Head of caudate nucleus (tissue), 42 donors: ENCODE results near the gene PDE4B.
A peak's percentile ranks its signal among the peaks of the same experiment; 100 is the strongest.

Experiments
- DNase-seq, 42 donors: peaks; one replicate each; pipeline versions ENCODE4 v3.0.0 to v3.0.0-alpha.2; 2020 to 2021; ENCODE audit warnings: mixed read lengths in 7 of 42
- intact Hi-C: fragments of 100-400 bp; cut with DNase I; formaldehyde crosslinking; loops from one replicate; pipeline ENCODE4 v1.15.0; 2022

The PDE4B gene

DNA sequence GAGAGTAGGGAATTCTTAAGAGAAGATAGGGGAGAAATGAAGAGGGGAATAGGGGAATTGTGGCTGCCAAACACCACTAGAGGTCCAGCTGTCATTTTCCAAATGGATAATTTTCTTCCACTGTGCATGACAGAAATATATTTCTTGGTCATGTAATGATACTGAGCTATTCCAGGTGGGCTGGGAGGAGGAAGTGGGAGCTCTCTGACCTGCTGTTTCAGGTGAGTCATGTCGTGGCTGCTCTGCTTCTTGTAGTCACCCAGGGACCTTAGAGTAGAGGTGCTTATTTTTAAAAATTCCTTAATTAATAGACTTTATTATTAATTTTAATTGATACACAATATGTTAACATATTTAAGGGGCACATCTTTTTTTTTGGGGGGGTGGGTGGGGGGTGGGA lies 11.9 kb downstream of the PDE4B start:
- intact Hi-C loops, result no loop called here
- DNase-seq, result no peak

DNA sequence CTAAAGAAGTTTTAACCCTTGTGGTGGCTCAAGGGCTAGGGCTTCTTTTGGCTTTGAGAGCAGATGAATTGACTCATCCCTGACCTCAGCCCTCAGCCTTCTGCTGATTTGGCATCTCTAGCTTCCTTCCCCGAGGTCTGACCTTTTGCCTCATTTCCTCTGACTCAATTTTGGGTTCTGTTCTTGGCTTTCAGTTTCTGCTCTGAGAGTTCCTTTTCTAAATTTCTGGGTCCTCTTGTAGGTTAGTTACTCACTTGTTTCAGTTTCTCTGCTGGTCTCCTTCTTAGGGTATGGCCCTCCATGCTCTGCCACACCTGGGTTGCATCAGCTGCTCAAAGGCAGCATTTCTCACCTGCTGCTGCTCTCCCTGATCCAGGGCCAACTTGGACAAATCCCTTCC lies 19.4 kb downstream of the PDE4B start:
- peak in 22 of 42 donors; percentile 2 to 73 (median 28) for DNase-seq
- intact Hi-C loops, result no loop called here

DNA sequence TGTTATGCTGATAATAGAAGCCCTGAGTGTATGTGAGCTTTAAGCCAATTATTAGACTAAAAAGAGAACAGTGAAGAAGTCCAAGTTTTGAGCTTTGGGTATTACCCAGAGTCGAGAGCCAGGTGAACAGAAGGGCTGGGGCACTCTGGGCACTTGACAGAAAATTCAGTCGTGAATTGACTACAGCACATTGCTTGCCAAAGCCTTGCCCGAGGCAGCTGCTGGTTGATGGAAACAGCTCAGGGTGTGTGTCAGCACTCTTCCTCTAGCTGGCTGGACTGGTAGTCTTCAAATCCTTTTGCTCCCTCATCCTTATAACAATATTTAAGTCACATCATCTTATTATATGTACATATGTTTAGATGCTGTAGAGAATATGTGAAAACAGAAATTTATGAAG lies 21.3 kb downstream of the PDE4B start:
- DNase-seq, result peak in 32 of 42 donors; percentile 3 to 64 (median 25)

DNA sequence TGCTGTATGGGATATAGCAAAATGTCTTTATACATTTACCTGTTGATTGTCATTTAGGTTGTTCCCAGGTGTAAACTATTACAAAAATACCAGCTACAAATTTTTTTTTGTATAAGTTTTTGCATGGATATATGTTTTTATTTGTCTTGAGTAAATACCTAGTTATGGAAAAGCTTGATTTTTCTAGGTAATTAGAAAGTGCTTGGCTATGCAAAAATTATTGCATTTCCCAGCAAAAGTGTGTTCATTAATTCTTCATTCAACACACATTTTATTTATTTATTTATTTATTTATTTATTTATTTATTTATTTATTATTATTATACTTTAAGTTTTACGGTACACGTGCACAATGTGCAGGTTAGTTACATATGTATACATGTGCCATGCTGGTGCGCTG lies 22.1 kb downstream of the PDE4B start:
- intact Hi-C loops, result no loop called here
- DNase-seq, result no peak

More for the DNA sequence above, 21.3 kb downstream of the PDE4B start:
- intact Hi-C loops, result no loop called here

DNA sequence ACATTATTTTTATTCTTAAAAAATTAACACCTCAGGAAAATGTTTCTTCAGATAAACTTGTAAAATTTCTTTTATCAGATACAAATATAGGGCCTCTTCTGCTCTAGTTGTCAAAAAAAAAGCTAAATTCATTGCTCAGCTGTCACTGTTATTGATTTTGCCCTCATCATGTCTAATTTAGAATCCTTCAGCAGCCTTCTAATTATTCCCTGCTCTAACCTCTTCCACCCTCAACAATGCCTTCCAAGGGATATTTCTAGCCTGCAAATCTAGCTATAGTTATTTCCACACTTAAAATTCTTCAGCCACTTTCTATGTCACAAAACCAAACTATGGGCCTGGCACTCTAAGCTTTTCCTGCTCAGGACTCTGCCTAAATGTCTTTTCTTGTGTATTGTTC lies 25.2 kb downstream of the PDE4B start:
- DNase-seq, result no peak

DNA sequence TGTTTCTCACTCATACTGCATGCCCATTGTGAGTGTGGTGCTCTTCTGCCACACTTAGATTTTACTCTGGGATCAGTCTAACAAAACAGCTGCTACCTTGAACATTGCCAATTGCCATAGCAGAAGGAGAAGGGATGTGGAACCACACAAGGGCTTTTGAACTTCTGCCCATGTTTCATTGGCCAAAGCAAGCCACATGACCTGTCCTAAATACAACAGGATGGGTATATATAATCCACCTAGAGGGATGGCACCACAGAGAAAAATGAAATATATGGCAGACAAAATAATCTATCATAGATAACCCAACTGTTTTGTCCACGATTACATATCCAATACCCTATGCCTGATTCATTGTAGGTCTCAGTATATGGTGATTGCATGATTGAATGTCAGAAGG lies 26.3 kb downstream of the PDE4B start:
- DNase-seq, result no peak
- intact Hi-C loops, result no loop called here

More for the DNA sequence above, 25.2 kb downstream of the PDE4B start:
- intact Hi-C loops, result no loop called here

DNA sequence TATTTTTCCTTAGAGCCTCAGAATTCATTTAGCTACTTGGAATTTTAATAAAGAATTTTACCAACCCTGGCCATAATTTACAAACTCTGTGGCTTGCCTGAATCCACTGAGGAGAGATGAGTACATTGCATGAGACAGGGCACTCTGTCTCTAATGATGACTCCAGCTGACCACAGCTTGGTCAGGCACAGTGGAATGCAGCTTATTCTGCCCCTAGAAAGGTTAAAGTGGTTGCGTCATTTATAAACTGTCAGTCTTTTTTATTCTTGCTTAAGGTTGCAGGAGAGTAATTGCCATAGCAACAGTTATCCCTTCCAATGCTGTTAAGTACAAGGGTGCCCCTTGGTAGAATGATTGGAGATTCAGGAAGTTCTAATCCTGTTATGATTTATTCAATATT lies 28.3 kb downstream of the PDE4B start:
- intact Hi-C loops, result no loop called here
- DNase-seq, result no peak

DNA sequence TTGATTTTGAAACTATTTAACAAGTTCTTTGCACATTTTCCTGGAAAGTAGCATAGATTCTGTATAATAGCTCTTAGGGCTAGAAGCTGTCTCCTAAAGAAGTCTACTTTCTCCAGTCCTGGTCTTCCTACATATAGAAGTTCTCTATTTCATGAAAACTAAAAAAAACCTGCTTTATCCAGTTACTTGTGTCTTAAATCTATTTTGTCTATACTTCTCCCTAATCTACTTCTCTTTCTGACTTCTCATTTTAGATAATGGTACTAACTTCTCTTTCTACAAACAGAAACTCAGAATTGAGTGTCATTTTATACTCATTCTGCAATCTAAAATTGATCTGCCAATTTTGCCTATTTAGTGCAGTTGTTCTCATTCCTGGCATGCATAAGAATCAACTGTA lies 28.7 kb downstream of the PDE4B start:
- intact Hi-C loops, result no loop called here

DNA sequence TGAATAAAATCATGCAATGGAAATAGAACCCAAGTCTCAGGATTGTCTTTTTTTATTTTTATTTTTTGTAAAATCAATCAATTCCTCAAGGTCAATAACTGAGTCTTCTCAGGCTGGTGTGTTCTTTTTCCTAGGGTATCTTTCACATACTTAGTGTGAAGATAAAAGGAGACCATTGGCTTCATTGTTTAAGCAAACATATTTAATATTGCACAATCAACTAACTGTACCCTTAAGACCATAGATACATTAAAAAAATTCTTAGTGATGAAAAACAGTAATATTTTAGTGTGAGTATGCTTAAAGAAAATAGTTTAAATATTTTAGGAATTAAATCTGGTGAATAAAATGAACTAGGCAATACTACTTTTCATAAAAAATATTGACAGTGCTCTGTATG lies 31.4 kb downstream of the PDE4B start:
- intact Hi-C loops, result no loop called here
- DNase-seq, result no peak

More for the DNA sequence above, 28.7 kb downstream of the PDE4B start:
- DNase-seq, result no peak

DNA sequence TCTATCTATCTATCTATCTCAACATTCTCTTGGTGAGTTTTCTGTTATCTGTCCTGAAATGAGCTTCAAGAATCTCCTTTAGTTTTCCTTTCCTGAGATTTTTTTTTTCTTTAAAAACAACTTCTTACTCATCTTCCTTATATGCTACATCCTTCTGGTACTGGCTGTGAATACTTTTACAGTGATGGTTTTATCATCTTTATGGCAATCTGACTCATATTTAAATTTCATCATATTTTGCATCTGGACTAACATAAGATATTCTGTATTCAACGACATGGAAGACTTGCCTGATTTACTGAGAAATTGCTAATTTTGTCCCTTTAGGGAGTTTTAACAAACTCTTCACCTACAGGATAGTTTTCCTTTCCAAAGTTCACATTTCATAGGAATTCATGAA lies 33.0 kb downstream of the PDE4B start:
- intact Hi-C loops, result no loop called here
- DNase-seq, result no peak

DNA sequence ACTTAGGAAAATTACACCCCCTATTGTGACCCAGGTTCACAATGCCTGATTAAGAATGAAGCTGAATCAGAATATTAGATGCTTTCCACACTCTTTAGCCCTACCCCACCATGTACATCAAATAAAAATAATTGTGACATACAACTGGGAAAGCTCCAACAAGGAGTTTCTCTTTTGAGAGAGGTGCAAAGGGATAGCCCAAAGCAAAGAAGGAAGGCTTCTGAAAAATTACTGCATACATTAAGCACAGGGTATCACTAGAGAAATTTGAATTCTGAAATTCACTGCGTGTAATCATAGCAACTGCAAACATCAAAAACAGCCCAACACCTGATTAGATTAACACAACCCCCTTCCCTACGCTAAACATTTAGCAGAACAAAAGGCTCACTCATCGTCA lies 34.1 kb downstream of the PDE4B start:
- intact Hi-C loops, result no loop called here

DNA sequence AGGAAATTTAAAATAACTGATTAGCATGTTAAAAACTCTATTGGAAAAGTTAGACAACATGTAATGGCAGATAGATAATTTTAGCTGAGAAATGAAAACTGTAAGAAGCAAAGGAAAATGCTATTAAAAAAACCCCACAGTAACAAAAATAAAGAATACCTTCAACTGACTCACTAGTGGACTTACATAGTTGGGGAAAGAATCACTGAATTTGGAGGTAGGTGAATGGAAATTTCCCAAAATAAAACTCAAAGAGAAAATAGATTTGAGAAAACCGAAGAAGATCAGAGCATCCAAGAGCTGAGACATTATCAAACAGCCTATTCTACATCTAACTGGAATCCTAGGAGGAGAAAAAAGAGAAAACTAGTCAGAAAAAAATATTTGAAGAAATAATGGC lies 34.7 kb downstream of the PDE4B start:
- no peak for DNase-seq
- intact Hi-C loops, result no loop called here

More for the DNA sequence above, 34.1 kb downstream of the PDE4B start:
- DNase-seq, result no peak

DNA sequence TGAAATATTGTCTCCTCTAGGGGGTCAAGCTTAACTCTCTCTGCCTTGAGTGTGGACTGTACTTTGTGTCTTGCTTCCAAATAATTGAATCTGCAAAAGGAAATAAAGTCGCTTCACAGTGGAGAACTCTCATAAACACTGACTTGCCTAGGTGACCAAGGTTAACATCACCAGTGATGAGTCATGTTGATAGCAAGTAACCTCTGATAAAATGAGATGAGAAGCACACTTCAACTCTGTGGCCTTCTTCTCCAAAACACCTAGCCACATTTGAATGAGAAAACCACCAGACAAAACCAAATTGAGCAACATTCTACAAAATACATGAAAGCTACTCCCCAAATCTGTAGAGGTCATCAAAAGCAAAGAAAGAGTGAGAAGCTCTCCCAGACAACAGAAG lies 37.6 kb downstream of the PDE4B start:
- no peak for DNase-seq
- intact Hi-C loops, result no loop called here

DNA sequence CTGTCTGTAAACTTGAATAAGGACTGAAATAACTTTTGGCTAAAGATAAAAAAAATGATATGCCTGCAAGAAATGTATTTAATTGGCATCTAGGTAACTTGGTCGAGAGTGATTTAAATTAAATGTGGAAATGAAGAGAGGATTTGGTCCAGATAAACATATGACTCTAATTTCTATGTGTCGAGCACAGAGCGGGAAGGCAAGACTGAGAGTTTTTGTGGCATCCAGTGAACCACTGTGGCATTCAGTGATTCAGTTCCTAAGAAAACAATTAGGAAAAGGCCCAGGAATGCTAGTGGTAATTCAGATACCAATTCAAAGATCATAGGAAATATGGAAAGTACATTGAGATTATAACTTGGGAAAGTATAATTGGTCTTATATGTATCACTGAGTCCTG lies 39.6 kb downstream of the PDE4B start:
- intact Hi-C loops, result no loop called here
- no peak for DNase-seq

DNA sequence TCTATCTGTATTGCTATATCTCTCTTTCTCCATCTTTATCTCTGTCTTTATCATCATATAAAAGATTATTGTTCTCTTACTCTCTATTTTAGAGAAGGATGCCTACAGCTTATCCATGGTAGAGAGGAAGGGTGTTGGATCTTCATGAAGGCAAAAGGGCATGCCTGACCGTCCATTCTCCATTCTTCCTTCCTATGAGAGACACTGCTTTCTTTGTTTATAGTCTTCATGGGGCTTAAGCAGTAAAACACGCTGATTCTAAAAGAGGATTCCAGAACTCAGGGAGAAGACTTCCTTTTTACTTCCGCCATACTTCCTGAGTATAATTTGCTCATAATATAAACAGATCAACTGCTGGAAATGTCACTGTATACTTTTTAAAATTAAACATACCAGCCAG lies 44.0 kb downstream of the PDE4B start:
- intact Hi-C loops, result no loop called here
- DNase-seq, result no peak

DNA sequence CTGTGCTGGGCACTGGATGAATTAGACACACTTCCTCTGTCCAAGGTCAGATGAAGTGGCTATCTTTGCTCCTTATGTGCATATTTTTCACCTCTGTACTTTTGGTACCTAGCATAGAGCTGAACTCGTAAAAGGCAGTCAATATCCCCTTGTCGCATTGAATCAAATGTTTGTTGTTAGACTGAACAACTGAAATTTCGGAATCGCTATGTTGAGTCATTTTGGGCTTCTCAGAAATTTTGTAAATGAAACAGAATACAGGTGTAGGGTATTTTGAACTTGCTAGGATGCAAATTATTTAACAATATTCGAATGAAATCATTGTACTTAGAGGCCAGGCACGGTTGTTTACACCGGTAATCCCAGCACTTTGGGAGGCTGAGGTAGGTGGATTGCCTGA lies 48.0 kb downstream of the PDE4B start:
- DNase-seq, result no peak
- intact Hi-C loops, result no loop called here

DNA sequence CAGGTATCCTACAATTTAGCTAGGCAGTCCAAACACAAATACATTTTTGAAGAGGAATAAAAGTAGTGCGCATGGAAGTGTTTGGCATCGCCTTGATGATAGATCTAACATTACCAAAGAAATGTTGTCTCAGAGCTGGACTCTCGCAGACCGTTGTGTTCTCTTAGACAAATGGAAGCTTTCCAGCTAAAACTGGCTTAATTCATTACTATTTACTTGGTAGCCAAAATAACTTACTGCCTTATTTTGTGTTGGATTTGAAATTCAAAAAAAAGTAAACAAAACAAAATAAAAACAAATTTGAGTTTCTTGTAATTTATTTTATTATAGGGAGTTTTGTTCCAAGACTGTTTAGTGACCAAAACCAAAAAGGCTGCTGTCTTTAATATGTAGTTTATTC lies 51.6 kb downstream of the PDE4B start:
- no peak for DNase-seq
- intact Hi-C loops, result no loop called here

DNA sequence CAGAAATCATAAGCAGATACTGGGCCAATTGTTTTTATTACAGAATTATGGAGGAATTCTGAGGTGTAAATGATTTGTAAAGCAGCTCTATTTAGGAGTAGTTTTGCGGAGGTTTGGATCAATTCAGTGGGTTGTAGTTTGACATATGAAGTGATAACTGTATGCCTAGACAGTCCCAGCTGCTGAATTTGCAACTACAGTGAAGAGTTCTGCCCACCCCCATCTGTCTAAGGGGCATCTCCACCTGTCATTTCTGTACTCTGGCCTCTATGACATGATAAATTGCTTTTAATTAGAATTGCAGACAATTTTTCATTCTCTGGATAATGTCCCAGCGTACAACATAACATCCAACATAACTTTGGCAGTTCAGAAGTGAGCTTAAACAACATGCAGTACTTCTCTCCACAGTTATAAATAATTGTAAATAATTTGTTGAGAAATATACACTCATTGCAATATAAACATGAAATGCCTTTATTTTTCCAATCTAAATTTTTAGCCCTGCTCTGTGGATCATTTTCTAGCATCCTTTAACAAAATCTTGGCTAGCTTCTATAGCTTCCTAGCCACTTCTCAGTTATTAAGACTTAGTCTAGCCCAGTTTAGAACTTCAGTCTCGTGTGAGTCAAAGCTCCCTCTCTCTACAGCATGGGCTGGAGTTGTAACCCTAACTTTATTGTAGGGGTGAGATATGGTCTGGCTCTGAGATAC lies 52.3 kb downstream of the PDE4B start:
- peak in 10 of 42 donors; percentile 4 to 44 (median 14) for DNase-seq
- intact Hi-C loops, result no loop called here

DNA sequence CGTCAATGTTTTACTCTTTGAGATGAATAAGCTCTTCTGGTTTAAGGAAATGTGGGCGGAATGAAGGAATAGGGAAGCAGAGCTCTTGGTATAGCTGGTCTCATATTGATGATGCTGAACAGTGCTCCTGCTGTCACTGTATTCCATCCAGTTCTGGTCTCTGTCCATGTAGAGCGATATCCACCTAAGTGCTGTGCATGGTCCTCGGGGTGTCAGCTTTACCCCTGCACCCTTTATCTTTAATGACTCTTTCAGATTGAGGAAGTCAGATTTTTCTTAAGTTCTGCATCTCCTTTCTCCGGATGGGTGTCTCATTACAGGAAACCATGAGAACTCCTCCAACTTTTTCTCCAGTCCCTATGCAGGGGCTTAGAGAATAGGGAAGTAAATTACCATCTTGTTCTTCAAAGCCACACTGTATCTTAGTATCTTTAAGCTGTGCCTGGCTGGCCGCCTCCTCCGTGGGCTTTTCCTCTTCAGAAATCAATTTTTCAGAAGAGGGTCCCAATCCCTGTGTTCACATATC lies 52.9 kb downstream of the PDE4B start:
- intact Hi-C loops, result no loop called here
- no peak for DNase-seq

DNA sequence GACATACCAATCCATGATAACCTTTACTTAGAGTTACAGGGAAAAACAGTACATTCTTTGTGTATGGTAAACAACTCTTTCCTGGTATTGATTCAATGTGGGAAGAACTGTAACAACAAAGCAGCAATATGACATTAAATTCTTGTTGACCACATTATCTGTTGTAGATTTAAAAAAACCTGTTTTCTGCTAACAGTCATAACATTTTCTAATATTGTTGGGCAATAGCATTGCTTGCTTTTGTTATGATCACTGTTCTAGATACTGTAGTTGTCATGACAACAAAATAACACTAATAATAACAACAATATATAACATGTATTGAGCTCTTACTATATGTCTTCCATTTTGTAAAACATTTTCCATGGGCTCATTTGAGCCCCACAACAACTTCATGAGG lies 54.2 kb downstream of the PDE4B start:
- no peak for DNase-seq

DNA sequence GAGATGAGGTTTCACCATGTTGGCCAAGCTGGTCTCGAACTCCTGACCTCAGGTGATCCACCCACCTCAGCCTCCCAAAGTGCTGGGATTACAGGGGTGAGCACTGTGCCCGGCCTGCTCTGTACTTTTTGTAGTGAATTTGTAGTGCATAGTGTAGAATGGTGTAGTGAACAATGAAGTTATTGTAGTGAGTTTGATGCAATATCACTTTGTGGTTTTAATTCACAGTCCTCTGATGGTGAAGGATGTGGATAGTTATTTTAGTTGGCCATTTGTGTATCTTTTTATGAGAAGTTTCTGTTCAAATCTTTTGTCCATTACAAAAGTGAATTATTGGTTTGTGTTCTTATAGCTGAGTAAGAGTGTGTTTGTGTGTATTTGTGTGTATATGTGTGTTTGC lies 57.6 kb downstream of the PDE4B start:
- no peak for DNase-seq
- intact Hi-C loops, result no loop called here

More for the DNA sequence above, 54.2 kb downstream of the PDE4B start:
- intact Hi-C loops, result no loop called here
